HPDE6-E6E7 (cell line): ENCODE measurements around the gene ZNF454.

Source experiments
- DNase-seq: peaks from one replicate; pipeline ENCODE4 v3.0.0; 2011; ENCODE audit warnings: missing footprints; ENCODE audit errors: extremely low spot score

ZNF454 gene

DNA sequence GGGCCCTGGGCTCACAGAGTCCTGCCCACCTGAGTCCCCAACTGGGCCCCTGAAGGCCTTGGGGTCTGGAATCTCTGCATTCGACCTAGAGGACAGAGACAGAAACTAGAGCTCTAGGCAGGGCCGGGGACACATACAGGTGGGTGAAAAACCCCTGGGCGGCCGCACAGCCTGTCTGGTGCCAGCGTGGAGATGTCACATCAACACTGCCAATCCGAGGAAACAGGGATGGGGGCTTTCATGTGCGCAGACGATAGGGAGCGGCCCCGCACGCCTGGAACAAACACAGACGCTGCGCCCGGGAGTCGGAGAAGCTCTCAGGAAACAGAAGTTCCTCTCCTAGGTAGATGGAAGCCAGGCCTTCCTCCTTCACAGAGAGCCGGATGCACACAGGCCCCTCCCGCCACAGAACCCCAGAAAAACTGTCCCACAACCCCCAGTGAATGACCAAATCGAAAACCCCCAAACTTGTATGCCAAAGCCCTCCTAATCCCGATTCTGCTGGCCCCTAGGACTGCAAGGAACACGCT, 52.3 kb downstream of the ZNF454 start:
- DNase-seq, result no peak

- no peak for DNase-seq
Observed at GRCh38 chr5:178993955-178994579, 53.1 kb downstream of the ZNF454 start.

GRCh38 chr5:178994580-178995340, 53.8 kb downstream of the ZNF454 start, which contains the start of gene GRM6:
GRM6 (minus strand) TSS chr5:178995320; CDS start chr5:178994944, 376 bp downstream.
- DNase-seq, result no peak

DNA sequence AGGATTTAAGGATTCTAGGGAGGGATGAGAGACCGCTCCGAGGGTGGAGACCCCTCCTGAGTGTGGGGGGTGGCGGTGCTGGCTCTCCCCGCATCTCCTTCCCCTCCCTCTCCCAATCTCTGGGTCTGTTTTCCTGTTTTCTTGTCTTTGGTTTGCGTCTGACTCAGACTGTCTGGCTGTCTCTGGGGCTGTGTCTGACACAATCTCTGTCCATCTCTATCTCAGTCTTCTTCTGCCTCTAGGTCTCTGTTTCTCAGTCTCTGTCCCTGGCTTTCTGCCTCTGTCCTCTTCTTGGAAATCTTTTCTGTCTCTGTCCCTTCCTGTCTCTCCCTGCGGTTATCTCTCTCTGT, 54.3 kb downstream of the ZNF454 start:
- no peak for DNase-seq

DNA sequence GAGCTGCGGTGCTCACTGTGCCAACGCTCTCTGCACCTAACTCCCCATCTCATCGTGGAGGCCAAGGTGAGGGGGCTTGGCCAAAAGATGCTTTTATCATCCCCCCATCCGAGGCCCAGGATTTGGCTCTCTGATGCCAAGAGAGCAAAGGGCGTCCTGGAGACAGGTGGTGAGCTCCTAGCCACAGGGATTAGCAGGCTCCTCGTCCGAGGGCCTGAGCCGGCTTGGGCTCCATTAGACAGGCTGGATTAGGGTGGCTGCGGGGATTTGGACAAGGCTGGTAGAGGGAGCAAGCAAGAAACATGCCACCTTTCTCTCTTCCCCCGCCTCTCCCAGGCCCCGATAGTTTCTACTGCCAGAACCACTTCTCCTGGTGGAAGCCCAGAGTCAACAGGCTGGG, 55.2 kb downstream of the ZNF454 start:
- no peak for DNase-seq

DNA sequence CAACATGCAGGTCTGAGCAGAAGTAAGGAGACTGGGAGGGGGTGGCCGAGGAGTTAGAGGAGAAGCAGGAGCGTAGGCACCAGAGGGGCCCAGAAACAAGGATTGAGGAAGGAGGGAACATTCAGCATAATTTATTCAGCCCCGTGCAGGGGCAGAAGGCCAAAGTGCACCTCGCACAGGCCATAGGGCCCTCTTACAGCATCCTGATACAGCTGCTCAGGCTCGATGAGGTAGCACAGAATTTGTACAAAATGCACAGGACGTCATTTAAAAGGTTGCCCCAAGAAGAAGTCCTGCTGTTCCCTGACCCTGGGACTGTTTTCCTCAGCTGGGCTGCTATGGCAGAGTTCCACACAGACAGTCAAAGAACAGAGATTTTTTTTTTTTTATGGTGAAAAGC, 56.2 kb downstream of the ZNF454 start:
- DNase-seq, result no peak

DNA sequence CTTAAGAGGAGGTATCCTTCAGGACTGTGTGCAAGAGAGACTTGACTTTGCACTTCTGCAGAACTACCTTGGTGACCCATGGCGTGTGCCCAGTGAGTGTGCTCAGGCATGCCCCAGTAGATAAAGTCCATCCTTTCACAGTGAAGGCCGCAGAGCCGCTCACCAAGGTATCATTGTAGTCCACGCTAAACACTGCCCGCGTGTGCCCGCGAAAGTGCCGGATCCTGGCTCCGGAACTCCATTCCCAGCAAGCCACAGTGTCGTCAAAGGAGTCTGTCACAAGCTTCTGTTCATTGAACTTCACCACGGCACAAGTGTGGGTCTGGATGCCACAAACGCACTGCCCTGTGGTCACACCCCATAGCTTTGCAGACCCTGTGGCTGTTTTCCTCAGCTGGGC, 57.4 kb downstream of the ZNF454 start:
- DNase-seq, result no peak

- no peak for DNase-seq
Observed at GRCh38 chr5:179006564-179006963, 65.6 kb downstream of the ZNF454 start.

GRCh38 chr5:179008667-179009066, 67.7 kb downstream of the ZNF454 start:
- DNase-seq, result no peak
